Measurements from ENCODE around the gene C15orf39. TPM values are rescaled to one million over a fixed set of nuclear protein-coding genes. Genes with fewer than 3 reads are reported as not detected.
A peak's percentile ranks its signal among the peaks of the same experiment; 100 is the strongest.
"Not testable (repeated sequence)": the region's sequence is repeated elsewhere in the genome, so short reads cannot be mapped to it uniquely, and the experiment has no call there.

The C15orf39 gene
- total RNA-seq, 1 donor from 2014 or later: 15.8 TPM

DNA sequence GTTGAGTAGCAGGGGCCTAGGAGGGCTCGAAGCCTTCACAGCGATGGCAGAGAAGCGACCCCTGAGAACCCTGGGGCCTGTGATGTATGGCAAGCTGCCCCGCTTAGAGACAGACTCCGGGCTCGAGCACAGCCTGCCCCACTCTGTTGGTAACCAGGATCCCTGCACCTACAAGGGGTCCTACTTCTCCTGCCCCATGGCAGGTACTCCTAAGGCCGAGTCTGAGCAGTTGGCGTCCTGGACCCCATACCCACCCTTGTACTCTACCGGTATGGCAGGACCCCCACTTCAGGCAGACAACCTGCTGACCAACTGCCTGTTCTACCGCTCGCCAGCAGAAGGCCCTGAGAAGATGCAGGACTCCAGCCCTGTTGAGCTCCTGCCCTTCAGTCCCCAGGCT is 4.3 kb downstream of the C15orf39 start:
- intact Hi-C loops (cut with DNase I): loop anchor here (10.0 kb wide), 1 partner anchor 251 kb away; the partner anchor contains the start of gene RPP25
- DNase-seq: no peak

GRCh38 chr15:75206803-75207617 is 5.3 kb downstream of the C15orf39 start:
- DNase-seq (no peak), ATAC-seq (ENCODE audit: poor library complexity) (no peak)
- intact Hi-C loops (cut with DNase I): loop anchor here (10.0 kb wide), 1 partner anchor 252 kb away; the partner anchor contains the start of gene RPP25

More for the DNA sequence above, 4.3 kb downstream of the C15orf39 start:
- no peak for ATAC-seq (ENCODE audit: poor library complexity)

DNA sequence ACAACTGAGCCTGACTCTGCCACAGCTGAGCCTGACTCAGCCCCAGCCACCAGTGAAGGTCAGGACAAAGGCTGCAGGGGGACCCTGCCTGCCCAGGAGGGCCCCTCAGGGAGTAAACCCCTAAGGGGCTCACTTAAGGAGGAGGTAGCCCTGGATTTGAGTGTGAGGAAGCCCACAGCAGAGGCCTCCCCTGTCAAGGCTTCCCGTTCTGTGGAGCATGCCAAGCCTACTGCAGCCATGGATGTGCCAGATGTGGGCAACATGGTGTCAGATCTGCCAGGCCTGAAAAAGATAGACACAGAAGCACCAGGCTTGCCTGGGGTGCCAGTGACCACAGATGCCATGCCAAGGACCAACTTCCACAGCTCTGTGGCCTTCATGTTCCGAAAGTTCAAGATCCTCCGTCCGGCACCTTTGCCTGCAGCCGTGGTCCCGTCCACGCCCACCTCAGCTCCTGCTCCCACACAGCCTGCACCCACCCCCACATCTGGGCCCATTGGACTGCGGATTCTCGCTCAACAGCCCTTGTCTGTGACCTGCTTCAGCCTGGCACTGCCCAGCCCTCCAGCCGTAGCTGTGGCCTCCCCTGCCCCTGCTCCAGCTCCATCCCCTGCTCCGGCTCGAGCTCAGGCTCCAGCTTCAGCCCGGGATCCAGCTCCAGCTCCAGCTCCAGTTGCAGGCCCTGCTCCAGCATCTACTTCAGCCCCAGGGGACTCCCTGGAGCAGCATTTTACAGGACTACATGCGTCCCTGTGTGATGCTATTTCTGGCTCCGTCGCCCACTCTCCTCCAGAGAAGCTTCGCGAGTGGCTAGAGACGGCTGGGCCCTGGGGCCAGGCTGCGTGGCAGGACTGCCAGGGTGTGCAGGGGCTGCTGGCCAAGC is 6.2 kb downstream of the C15orf39 start:
- intact Hi-C loops (cut with DNase I): loop anchor here (10.0 kb wide), 1 partner anchor 253 kb away; the partner anchor contains the start of gene RPP25
- no peak for DNase-seq
- ATAC-seq (ENCODE audit: poor library complexity): no peak

DNA sequence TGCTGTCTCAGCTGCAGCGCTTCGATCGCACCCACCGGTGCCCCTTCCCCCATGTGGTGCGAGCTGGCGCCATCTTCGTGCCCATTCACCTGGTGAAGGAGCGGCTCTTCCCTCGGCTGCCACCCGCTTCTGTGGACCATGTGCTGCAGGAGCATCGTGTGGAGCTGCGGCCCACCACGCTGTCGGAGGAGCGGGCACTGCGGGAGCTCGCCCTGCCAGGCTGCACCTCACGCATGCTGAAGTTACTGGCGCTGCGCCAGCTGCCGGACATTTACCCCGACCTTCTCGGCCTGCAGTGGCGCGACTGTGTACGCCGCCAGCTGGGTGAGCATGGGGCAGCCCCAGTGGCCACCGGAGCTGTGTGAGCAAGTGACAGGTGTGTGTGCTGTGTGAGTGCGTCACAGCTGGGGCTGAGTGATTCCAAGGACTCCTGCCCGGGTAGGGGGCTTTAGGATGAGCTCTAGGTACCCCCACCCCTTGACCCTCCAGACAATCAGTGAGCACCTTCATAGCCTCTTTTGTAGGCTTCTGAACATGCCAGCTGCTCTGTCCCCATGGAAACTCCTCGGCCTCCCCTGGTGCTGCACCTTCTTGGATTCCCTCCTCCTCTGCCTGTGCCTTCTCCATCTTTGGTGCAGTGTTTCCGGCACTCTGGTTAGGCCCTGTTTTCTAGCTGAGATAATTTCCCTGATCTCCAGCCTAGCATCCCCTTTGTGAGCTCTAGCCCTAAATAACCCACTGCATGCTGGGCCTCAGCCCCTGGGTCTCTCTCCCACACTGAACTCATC is 7.0 kb downstream of the C15orf39 start:
- peak; percentile 62 for DNase-seq
- no peak for ATAC-seq (ENCODE audit: poor library complexity)
- intact Hi-C loops (cut with DNase I): loop anchor here (10.0 kb wide), 1 partner anchor 254 kb away; the partner anchor contains the start of gene RPP25

DNA sequence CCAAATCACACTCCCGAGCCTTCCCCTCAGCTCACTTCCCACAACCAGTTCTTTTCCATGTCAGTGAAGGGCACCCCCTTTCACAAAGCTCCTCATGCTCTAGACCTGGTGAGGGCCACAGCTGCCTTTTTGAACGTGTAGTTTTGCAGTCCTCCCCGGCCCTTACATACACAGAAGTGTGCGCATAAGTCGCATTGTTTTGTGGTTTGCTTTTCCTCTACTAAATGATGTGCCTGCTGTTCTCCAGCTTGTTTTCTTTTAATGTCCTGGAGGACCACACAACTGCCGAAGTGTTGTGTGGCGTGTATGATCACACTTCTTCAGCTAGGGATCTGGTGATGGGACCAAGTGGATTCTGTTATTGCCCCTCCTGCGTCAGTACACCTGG is 7.6 kb downstream of the C15orf39 start:
- DNase-seq (no peak), ATAC-seq (ENCODE audit: poor library complexity) (no peak)
- intact Hi-C loops (cut with DNase I): loop anchor here (10.0 kb wide), 1 partner anchor 254 kb away; the partner anchor contains the start of gene RPP25

DNA sequence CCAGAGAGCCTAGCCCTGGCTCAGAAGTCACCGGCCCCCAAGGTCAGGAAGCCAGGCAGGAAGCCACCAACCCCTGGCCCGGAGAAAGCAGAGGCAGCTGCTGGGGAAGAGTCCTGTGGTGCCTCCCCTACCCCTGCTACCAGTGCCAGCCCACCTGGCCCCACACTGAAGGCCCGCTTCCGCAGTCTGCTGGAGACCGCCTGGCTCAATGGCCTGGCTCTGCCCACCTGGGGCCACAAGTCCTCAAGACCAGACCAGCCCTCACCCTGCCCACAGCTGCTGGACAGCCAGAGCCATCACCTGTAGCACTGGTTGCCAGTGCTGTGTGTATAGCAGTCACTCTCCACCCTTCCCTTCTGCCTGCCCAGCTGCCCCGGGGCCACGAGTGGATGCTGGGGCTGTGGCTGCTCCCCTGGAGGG is 9.1 kb downstream of the C15orf39 start:
- no peak for DNase-seq
- no peak for ATAC-seq (ENCODE audit: poor library complexity)
- intact Hi-C loops (cut with DNase I): no loop called here

- intact Hi-C loops (cut with DNase I): no loop called here
- ATAC-seq (ENCODE audit: poor library complexity): no peak
Measured at GRCh38 chr15:75211436-75212199, 9.9 kb downstream of the C15orf39 start.

GRCh38 chr15:75212200-75212858 is 10.6 kb downstream of the C15orf39 start:
- ATAC-seq (ENCODE audit: poor library complexity) (no peak), DNase-seq (no peak)
- intact Hi-C loops (cut with DNase I): no loop called here

More at GRCh38 chr15:75211436-75212199, 9.9 kb downstream of the C15orf39 start:
- no peak for DNase-seq

- no peak for ATAC-seq (ENCODE audit: poor library complexity)
- intact Hi-C loops (cut with DNase I): no loop called here
- DNase-seq: no peak
Measured at GRCh38 chr15:75213212-75213767, 11.6 kb downstream of the C15orf39 start.

DNA sequence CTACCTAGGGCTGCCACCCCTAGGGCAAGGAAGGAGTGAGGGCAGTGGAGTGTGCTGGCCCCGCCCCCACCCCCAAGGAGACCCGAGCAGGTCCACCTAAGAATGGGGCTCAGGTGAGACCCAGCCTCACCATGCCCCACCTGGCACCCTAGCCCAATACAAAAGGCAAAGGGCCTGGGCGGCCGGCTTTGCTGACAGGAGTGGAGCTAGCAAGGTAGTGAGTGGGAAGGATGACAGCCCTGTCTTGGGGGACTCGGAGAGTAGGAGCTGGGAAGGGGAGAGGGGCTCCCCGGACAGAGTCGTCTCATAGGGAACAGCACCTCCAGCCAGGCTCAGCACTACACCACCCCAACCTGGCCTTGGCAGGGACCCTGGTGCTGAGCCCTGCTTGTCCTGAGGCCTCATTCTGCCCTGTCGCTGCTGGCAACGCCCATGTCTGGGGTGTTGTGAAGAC is 12.1 kb downstream of the C15orf39 start:
- intact Hi-C loops (cut with DNase I): no loop called here

DNA sequence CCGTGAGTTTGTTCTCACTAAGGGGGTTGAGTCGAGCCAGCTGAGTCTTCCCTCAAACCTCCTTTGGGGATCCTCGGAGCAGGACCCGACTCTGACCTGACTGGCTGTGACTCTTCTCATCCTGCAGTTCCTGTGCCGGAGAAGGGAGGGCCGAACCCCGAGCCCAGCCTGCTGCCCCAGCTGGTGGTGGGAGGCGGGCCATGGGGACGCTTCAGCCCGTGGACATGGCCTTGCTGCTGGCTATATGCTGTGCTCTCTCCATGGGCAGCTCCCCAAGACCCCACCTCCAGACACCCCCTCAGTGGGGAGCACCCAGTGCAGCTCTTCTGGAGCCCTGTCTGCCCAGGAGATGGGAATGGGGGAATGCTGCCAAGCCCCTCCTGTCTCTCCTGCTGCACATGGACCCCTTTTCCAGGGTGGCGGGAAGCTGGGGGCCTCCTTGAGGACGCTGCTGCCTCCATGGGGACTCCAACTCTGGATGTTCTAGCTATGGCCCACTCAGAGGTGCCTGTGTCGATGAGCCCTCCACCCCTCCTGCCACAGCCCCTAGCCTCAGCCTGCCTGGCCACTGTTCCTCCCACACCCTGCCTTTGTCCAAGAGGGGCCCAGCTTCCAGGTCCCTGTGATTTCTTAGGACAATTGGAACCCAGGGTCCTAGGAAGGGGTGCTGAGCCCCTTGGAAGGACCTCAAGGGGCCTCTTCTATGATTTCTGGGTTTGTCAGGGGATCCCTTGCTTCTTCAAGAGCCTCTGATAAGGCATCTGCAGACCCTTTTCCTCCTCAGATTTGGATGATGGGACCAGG is 12.8 kb downstream of the C15orf39 start:
- ATAC-seq (ENCODE audit: poor library complexity) (no peak), DNase-seq (no peak)
- intact Hi-C loops (cut with DNase I): no loop called here

More for the DNA sequence above, 12.1 kb downstream of the C15orf39 start:
- ATAC-seq (ENCODE audit: poor library complexity) (no peak), DNase-seq (no peak)

GRCh38 chr15:75215107-75216004 is 13.7 kb downstream of the C15orf39 start:
- DNase-seq: no peak
- no peak for ATAC-seq (ENCODE audit: poor library complexity)
- intact Hi-C loops (cut with DNase I): no loop called here

DNA sequence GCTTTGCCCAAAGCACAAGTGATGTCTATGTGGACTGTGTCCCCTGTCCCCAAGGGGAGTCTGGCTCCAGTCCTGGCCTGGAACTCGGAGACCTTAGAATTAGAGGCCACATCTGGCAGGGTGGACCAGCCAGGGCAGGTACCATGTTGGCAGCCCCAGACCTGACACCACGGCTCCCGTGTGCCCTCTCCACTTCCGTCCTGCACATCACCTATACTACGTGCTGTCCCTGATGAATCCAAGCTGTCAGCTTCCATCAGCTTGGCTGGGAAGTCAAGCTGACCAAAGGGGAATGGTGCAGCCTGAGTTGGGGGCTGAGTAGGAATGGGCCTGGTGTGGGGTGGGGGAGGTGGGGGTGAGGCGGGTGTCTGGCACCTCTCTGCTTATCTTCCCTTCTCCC is 15.3 kb downstream of the C15orf39 start:
- DNase-seq (no peak), ATAC-seq (ENCODE audit: poor library complexity) (no peak)
- intact Hi-C loops (cut with DNase I): no loop called here

DNA sequence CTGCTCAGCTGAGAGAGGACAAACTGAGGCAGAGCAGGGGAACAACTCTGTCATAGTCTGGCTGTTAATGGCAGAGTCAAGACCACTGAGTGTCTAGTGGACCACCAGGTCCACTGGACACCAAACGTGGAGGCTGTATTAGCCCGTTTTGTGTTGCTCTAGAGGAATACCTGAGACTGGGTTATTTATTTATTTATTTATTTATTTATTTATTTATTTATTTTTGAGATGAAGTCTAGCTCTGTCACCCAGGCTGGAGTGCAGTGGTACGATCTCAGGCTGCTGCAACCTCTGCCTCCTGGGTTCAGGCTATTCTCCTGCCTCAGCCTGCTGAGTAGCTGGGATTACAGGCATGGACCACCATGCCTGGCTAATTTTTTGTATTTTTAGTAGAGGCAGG is 15.9 kb downstream of the C15orf39 start:
- intact Hi-C loops (cut with DNase I); ATAC-seq (ENCODE audit: poor library complexity); DNase-seq: not testable (repeated sequence)

DNA sequence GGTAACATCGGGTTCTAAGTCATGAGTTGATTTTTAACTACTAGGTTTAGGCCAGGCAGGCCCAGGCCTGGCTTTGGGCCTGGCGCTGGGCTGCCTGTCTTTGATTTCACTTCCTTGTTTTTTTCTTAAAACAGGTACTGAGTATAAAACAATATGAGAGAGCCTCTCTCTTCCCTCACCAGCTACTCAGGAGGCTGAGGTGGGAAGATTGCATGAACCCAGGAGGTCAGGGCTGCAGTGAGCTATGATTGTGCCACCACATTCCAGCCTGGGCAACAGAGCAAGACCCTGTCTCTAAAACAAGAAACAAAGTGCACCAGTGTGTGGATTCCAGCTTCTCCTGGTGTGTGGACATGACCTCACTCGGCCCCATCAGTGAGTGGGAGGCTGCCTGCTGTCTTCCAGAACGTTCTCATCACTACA is 17.8 kb downstream of the C15orf39 start:
- DNase-seq: not testable (repeated sequence)

More for the DNA sequence above, 17.8 kb downstream of the C15orf39 start:
- ATAC-seq (ENCODE audit: poor library complexity); intact Hi-C loops (cut with DNase I): not testable (repeated sequence)

Measured in Right ventricle myocardium superior (tissue), 1 donor.